GM19324 (cell line): ENCODE results near the gene CPEB4.
A peak's percentile ranks its signal among the peaks of the same experiment; 100 is the strongest.

Source experiments
- ATAC-seq: cut with Tn5 transposase; IDR thresholded peaks from one replicate; pipeline ENCODE4 v1.9.1; 2021; ENCODE audit warnings: mild to moderate bottlenecking, moderate library complexity; ENCODE audit not compliant: unreplicated experiment, low FRiP score

CPEB4 gene

GRCh38 chr5:173883347-173883924 lies 4.7 kb upstream of the CPEB4 start:
- no peak for ATAC-seq

- peak; percentile 32 for ATAC-seq
Measured at GRCh38 chr5:173884402-173885053, 3.6 kb upstream of the CPEB4 start.

GRCh38 chr5:173885054-173885443 lies 3.1 kb upstream of the CPEB4 start:
- ATAC-seq: no peak

GRCh38 chr5:173885475-173886010 lies 2.6 kb upstream of the CPEB4 start:
- ATAC-seq: no peak

GRCh38 chr5:173886150-173886549 lies 2.0 kb upstream of the CPEB4 start:
- ATAC-seq: no peak

- no peak for ATAC-seq
Measured at GRCh38 chr5:173888473-173889131, 453 bp downstream of the CPEB4 start.

GRCh38 chr5:173890195-173890991 lies 2.2 kb downstream of the CPEB4 start:
- ATAC-seq: no peak

- ATAC-seq: no peak
Measured at GRCh38 chr5:173891308-173892116, 3.4 kb downstream of the CPEB4 start.

- ATAC-seq: no peak
Measured at GRCh38 chr5:173893192-173893561, 5.0 kb downstream of the CPEB4 start.

GRCh38 chr5:173895401-173896165 lies 7.4 kb downstream of the CPEB4 start:
- no peak for ATAC-seq

GRCh38 chr5:173896631-173897030 lies 8.5 kb downstream of the CPEB4 start:
- ATAC-seq: no peak

GRCh38 chr5:173901705-173902104 lies 13.6 kb downstream of the CPEB4 start:
- no peak for ATAC-seq

GRCh38 chr5:173902334-173902733 lies 14.2 kb downstream of the CPEB4 start:
- ATAC-seq: no peak

GRCh38 chr5:173902743-173903142 lies 14.6 kb downstream of the CPEB4 start:
- ATAC-seq: no peak

- ATAC-seq: no peak
Measured at GRCh38 chr5:173903396-173904140, 15.4 kb downstream of the CPEB4 start.

- no peak for ATAC-seq
Measured at GRCh38 chr5:173904151-173904550, 16.0 kb downstream of the CPEB4 start.

GRCh38 chr5:173907284-173907683 lies 19.1 kb downstream of the CPEB4 start:
- no peak for ATAC-seq

- no peak for ATAC-seq
Measured at GRCh38 chr5:173907686-173908371, 19.7 kb downstream of the CPEB4 start.
